DMS53 treated with DMSO at 0.1 percent for 48 hours (cell line): ENCODE measurements around the gene APRT.
"Not testable (repeated sequence)": the region's sequence is repeated elsewhere in the genome, so short reads cannot be mapped to it uniquely, and the experiment has no call there.

Experiments used
- DNase-seq: peaks from one replicate; lab custom pipeline; 2025; ENCODE audit not compliant: unreplicated experiment; lab: John Stamatoyannopoulos, UW

Gene APRT

GRCh38 chr16:88772871-88773811 lies 38.6 kb downstream of the APRT start:
- DNase-seq: no peak

DNA sequence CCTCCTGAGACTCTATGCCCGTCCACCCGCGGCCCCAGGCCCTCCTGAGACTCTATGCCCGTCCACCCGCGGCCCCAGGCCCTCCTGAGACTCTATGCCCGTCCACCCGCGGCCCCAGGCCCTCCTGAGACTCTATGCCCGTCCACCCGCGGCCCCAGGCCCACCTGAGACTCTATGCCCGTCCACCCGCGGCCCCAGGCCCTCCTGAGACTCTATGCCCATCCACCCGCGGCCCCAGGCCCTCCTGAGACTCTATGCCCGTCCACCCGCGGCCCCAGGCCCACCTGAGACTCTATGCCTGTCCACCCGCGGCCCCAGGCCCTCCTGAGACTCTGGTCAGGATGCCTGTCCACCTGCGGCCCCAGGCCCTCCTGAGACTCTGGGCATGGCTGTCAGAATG lies 39.9 kb downstream of the APRT start:
- DNase-seq: not testable (repeated sequence)

DNA sequence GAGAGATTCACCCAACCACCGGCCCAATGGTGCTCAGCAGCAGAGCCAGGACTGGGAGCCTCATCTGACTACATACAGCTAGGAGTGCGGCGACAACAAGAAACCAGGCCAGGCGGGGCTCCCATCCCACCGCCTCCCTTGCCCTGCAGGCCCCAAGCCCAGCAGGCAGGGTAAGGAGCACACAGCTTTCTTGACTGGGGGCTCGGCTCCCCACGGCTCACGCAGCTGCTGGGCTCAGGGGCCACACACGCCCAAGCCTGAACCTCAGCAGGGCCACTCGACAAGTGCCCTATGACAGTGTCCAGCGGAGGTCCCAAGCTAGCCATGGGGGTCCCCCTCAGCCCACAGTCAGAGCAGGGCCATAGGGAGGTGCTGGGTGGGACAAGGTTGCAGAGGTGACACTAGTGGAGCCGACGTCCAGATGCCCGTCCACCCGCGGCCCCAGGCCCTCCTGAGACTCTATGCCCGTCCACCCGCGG lies 40.4 kb downstream of the APRT start:
- DNase-seq: no peak

DNA sequence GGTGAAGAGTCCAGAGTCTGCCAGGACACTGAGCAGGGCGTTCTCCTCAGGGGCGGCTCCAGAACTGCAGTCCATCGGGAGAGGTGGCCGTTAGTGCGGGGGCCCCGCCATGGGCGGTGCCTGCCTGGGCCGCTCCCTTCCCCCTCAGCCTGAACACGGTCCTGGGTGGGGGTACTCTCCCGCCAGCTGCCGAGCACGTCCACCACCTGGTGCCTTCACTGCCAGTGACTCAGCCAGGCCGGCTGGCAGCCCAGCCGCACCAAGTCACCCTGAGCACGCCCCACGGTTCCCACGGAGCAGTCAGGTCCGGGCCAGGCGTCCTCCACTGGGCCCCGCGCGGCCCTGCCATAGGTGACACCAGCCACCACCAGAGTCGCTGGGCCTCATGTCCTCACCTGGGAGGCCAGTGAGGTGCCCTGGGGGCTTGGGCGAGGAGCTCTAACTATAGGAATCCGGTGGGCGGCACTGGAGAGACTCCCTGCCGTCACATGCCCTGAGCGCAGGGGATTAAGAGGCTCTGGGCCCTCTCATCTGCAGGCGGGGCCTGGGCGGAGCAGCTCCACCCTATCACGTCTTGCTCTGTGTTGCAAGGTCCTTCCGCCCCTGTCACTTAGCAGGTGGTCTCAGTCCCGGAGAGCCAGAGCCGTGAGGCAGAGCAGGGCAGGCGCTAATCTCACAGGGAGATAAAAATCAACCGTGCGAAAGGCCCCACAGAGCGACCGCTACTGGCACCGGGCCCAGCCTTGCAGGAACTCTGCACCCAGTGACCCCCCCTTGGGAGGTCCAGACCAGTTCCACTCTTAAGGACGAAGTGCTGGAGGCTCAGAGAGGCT lies 41.1 kb downstream of the APRT start:
- no peak for DNase-seq

DNA sequence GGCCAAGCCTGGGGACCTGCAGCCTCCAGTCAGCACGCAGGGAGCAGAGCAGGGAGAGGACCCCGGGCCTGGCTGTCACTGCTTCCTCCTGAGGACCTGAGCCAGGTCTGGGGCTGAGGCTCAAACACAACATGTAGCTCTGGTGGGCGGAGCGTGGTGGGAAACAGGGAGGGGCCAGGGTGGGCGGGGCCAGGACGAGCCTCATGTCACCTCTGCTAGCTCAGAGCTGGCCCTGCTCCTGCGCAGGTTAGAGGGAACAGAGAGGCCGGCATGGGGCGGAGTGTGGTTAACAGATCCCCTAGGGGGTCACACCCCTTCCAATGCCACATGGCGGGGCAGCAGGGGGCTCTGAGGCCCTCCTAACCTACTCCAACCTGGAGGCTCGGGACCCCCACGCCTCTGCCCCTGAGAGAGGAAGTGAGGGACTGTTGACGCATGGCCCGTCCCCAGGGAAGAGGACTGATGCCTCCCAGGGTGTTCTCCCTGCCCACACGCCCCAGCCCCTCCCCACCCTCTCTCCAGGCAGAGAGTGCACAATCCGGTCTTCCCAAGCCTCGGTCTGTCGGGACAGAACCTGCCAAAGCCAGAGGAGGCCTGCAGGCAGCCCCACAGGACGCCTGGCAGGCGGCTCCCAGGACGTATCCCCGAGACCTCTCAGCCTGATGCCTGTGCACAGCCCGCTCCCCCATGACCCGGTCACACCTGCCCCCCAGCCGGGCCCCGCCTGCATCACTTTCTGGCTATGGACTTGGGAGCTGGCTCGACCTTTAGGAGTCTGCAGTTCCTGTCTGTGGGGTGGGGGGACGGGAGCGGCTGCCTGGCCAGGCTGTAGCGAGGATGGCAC lies 41.9 kb downstream of the APRT start:
- DNase-seq: no peak

DNA sequence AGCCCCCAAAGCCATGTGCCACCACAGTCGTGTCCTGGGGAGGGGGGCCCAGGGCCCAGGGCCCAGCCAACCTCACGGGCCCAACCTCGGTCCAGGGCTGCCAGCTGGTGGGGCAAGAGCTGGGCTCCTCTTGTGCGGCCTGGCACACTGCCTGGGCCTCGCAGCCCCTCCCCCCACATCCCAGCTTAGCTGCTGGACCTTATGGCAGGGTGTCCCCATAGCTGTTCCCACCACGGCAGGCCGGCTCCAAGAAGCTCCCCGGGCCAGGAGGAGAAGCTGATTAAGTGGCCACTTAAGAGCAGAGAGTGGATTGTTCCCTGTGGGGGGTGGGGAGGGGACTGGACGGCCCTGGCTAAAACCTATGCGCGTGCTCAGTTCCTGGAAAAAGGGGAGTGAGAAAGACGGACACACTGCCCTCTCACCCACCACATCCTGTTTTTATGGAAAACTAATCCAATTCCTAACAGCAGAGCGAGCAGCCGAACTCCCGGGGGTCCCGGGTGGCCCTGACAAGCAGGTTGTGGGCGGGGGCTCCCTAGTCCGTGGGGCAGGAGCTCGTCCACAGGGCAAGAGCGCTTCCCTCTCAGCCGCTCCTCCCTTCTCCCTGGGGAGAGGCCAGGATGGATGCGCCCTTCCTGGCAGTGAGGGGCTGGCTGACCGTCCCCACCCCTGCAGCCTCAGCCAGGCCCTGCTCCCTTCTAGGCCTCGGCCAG lies 43.5 kb downstream of the APRT start:
- DNase-seq: no peak

DNA sequence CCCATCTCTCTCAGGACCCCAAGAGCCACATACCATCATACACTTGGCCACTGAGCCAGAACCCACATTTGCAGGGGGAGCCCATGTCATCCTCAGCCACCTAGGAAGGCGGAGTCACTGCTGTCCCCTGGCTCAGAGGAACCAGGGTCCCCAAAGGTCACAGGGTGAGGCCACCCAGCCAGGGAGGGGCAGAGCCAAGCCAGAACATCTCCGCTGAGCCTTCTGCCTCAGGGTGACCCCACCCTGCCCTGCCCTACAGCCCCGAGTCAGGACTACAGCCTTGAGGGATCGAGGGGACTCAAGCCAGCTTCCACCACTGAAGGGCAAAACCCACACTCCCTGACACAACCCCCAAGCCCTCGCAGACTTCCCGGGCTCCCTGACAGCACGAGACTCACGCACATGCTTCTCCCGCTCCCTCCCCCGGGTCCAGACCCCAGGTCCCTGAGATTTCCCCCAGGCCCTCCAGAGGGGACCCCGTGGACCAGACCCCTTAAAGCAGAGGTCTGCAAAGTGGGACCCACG lies 44.1 kb downstream of the APRT start:
- DNase-seq: no peak

- no peak for DNase-seq
Observed at GRCh38 chr16:88766975-88767374, 44.8 kb downstream of the APRT start.

DNA sequence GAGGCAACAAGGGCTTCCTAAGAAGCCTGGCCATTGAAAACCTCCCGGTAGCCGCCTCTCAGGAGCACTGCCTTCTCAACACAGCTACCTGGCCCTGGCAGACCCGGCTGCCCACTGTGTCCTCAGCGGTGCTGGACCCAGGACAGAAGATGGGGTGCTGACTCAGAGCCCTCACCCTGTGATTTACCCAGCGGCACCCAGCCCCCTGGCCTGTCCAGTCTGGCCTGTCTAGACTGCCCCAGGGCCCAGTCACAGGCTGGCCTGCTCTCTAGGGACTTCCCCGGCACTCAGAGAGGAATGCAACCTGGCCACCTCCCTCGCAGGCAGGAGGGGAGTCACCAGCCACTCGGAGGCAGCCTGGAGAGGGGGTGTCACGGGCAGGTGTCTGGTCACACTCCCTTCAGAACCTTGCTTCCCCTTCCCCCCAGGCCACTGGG lies 46.8 kb downstream of the APRT start:
- no peak for DNase-seq

GRCh38 chr16:88764080-88764479 lies 47.6 kb downstream of the APRT start:
- no peak for DNase-seq

DNA sequence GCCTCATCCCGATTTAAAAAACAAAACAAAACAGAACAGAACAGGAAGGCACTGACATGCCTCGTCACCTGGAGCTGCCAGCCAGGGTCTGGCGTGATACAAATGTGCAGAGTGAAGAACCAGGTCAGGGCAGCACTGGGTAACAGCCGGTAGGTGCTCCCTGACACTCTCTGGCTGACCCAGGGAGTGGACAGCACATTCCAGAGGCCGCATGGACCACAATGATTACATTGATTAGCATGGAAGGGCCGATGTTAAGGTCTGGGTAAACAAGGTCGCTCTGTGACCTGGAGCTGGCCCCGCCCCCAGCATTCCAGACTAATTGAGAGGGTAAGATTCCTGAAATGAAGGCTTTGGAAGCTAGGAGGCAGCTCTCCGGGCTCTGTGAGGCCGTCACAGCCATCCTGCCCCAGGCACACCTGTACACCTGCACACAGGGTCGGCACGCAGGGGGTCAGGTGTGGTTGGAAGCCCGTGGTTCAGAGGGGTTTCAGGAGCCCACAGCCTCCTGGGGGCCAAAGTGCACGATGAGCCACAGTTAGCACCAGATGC lies 48.1 kb downstream of the APRT start:
- no peak for DNase-seq

DNA sequence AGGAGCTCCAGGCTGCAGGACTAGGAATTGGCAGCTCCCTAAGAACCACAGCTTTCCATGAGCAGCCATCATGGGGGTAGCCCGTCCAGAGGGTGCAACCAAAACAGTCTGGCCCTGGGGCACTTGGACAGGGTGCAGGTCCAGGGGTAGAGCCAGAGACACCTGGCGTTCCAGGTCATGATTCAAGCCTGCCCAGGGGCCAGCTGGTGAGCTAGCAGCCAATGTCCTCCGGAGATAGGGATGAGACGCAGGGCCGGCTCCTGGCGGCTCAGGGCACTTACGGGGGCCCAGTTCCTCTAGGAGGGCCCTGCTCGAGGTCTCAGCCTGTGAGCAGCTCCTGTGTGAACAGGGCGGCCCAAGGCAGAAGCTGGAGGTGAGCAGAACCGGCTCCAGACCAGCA lies 48.8 kb downstream of the APRT start:
- DNase-seq: no peak

DNA sequence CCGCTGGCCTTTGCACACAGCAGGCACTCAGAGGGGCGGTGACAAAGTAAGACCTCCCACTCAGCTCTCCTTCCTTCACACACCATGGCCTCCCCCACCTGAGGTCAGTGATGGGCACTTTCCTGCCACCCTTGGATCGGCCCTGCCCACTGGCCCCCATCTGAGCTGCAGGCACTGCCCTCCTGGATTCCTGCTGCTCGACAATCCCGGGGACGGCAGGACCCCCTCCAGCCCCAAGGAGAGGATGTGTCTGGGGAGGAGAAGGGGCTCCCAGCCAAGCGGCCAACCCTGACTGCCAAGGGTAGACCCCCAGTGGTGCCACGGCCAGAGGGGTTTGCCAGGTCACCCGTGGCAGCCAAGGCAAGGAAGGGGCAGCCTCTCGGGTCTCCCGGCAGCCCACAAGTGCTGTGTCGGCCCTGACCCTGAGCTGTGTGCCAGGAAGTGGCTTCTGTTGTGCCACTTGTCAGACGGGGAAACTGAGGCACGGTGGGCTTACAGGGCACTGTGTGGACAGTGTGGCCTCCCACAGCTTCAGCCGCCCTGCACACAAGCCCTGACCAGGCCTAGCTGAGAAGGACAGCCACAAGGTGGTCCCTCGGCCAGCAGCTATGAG lies 49.4 kb downstream of the APRT start:
- no peak for DNase-seq

GRCh38 chr16:88761830-88762229 lies 49.9 kb downstream of the APRT start:
- DNase-seq: no peak

DNA sequence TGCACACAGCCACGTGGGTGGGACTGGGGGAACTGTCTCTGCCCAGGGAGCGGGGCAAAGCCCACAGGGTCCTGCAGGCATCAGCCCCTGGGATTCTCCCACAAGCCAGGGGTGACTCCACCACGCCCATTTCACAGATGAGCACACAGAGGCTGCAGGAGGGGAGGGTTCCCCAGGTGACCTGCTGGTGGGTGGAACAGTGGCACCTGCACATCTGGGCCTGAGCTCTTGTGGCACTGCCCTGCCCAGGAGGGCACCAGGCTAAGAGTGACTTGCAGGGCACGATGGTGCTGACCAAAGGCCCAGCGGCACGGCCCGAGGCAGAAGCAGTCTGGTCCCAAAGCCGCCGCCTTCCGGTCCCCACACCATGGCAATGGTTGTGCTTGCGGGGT lies 50.6 kb downstream of the APRT start:
- no peak for DNase-seq

DNA sequence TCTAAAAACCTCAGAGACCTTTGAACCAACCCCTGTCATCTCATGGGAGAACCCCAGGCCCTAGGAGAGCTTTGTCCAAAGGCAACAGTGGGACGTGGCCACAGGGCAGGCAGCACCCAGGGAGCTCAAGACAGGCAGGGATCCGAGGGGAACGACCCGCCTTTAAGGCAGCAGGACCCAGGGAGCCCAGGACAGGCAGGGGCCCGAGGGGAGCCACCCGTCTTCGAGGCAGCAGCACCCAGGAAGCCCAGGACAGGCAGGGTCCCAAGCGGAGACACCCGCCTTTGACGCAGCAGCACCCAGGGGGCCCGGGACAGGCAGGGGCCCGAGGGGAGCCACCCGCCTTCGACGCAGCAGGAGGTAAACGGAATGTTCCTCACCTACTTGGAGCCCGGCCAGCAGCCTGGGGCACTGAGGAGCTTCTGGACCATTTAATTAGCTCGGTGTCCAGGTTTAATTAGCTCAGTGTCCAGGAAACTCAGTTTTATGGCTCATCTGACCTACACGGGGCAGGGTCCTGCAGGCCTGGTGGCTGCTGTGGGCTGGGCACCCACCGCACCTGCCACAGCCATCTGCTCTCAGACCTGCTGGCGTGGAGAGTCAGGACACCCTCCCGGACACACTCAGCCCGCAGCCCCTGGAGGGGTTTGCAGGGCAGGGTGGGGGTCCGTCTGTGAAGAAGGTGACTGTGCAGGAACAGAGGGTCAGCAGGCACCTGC lies 51.1 kb downstream of the APRT start:
- no peak for DNase-seq

GRCh38 chr16:88759976-88760350 lies 51.8 kb downstream of the APRT start:
- no peak for DNase-seq
